HEK293 (cell line): ENCODE measurements around the gene AKT2.
A peak's percentile ranks its signal among the peaks of the same experiment; 100 is the strongest.

ENCODE experiments used
- CTCF ChIA-PET: fragments of 350-600 bp; formaldehyde crosslinking; extraction: SDS; loops from one replicate; lab custom pipeline; 2021; ENCODE audit warnings: antibody characterized with exemption; lab: Yijun Ruan, JAX
- POLR2A ChIA-PET: fragments of 300-600 bp; formaldehyde crosslinking; extraction: SDS; loops from one replicate; lab custom pipeline; 2020; ENCODE audit warnings: antibody characterized with exemption, inconsistent platforms; lab: Yijun Ruan, JAX
- H3K27ac ChIP-seq: fragments of 200-500 bp; sonication (Bioruptor generic); 2 replicates; pipeline ENCODE4 v1.5.1; 2014; ENCODE audit warnings: low read depth, low read length, control low read depth, inconsistent platforms; ENCODE audit errors: extremely low read depth
- H3K36me3 ChIP-seq, 2 experiments: fragments of 200-500 bp in 1 of 2; sonication (Bioruptor generic) in 1 of 2; 1 replicate in 1 of 2; 2 replicates in 1 of 2; pipeline ENCODE4 v1.5.1; 2014 to 2017; ENCODE audit warnings: inconsistent platforms in 2 of 2, low read length in 2 of 2; ENCODE audit not compliant: control insufficient read depth in 2 of 2, insufficient read depth in 1 of 2
- H3K4me1 ChIP-seq: fragments of 200-500 bp; sonication (Bioruptor generic); 2 replicates; pipeline ENCODE4 v1.5.1; 2014; ENCODE audit warnings: mild to moderate bottlenecking, low read length, inconsistent platforms; ENCODE audit not compliant: control insufficient read depth, insufficient read depth
- H3K4me3 ChIP-seq: 2 replicates; pipeline ENCODE4 v1.5.1; 2011; ENCODE audit warnings: low read depth, mild to moderate bottlenecking, control low read depth, low read length, moderate library complexity
- H3K9me3 ChIP-seq: fragments of 200-500 bp; sonication (Bioruptor generic); 2 replicates; pipeline ENCODE4 v1.5.1; 2014; ENCODE audit warnings: low read depth, low read length, inconsistent platforms; ENCODE audit not compliant: control insufficient read depth, insufficient read depth
- FEZF1 ChIP-seq: fragments of 450-650 bp; formaldehyde crosslinking; IDR thresholded peaks from 2 replicates; pipeline ENCODE4 v1.5.1; 2016; ENCODE audit warnings: missing biosample characterization, missing genetic modification characterization
- GFI1B ChIP-seq: fragments of 450-650 bp; formaldehyde crosslinking; IDR thresholded peaks from 2 replicates; pipeline ENCODE4 v1.5.1; 2016; ENCODE audit warnings: missing biosample characterization, missing genetic modification characterization
- GLIS1 ChIP-seq: fragments of 450-650 bp; formaldehyde crosslinking; IDR thresholded peaks from 2 replicates; pipeline ENCODE4 v1.5.1; 2016; ENCODE audit warnings: missing biosample characterization, missing genetic modification characterization
- HOXC10 ChIP-seq: sonication (generic); formaldehyde crosslinking; IDR thresholded peaks from 2 replicates; pipeline ENCODE4 v1.8.1; 2023; ENCODE audit warnings: mild to moderate bottlenecking, missing genetic modification reagents
- MYNN ChIP-seq: fragments of 450-650 bp; formaldehyde crosslinking; IDR thresholded peaks from 2 replicates; pipeline ENCODE4 v1.5.1; 2016; ENCODE audit warnings: missing biosample characterization, missing genetic modification characterization, borderline replicate concordance
- SCRT1 ChIP-seq: fragments of 450-650 bp; formaldehyde crosslinking; IDR thresholded peaks from 2 replicates; pipeline ENCODE4 v1.5.1; 2016; ENCODE audit warnings: missing biosample characterization, missing genetic modification characterization, borderline replicate concordance
- ZBTB20 ChIP-seq: fragments of 450-650 bp; formaldehyde crosslinking; IDR thresholded peaks from 2 replicates; pipeline ENCODE4 v1.5.1; 2016; ENCODE audit warnings: missing biosample characterization, missing genetic modification characterization
- ZNF140 ChIP-seq: fragments of 450-650 bp; formaldehyde crosslinking; IDR thresholded peaks from 2 replicates; pipeline ENCODE4 v1.5.1; 2016; ENCODE audit warnings: missing biosample characterization, missing genetic modification characterization
- ZNF335 ChIP-seq: fragments of 450-650 bp; formaldehyde crosslinking; conservative IDR thresholded peaks from 2 replicates; pipeline ENCODE4 v1.5.1; 2016; ENCODE audit warnings: missing biosample characterization, missing genetic modification characterization
- ZNF341 ChIP-seq: fragments of 450-650 bp; formaldehyde crosslinking; IDR thresholded peaks from 2 replicates; pipeline ENCODE4; 2016; ENCODE audit warnings: low read depth, missing biosample characterization, missing genetic modification characterization
- ZNF473 ChIP-seq: fragments of 450-650 bp; formaldehyde crosslinking; IDR thresholded peaks from 2 replicates; pipeline ENCODE4 v1.5.1; 2017; ENCODE audit warnings: missing biosample characterization, missing genetic modification characterization
- ZNF501 ChIP-seq: fragments of 450-650 bp; formaldehyde crosslinking; IDR thresholded peaks from 2 replicates; pipeline ENCODE4 v1.5.1; 2016; ENCODE audit warnings: missing biosample characterization, missing genetic modification characterization
- ZNF510 ChIP-seq: fragments of 450-650 bp; formaldehyde crosslinking; IDR thresholded peaks from 2 replicates; pipeline ENCODE4 v1.5.1; 2018; ENCODE audit warnings: mild to moderate bottlenecking, missing genetic modification characterization, missing biosample characterization; ENCODE audit not compliant: insufficient replicate concordance
- ZNF514 ChIP-seq: fragments of 450-650 bp; formaldehyde crosslinking; IDR thresholded peaks from 2 replicates; pipeline ENCODE4 v1.5.1; 2016; ENCODE audit warnings: missing biosample characterization, missing genetic modification characterization
- ZNF544 ChIP-seq: fragments of 450-650 bp; formaldehyde crosslinking; IDR thresholded peaks from 2 replicates; pipeline ENCODE4 v1.5.0; 2017; ENCODE audit warnings: missing biosample characterization, missing genetic modification characterization
- ZNF830 ChIP-seq: fragments of 450-650 bp; IDR thresholded peaks from 2 replicates; pipeline ENCODE4 v1.5.0; 2018; ENCODE audit warnings: missing biosample characterization, missing genetic modification characterization, low read depth, mild to moderate bottlenecking, moderate library complexity
- ZSCAN16 ChIP-seq: fragments of 450-650 bp; formaldehyde crosslinking; IDR thresholded peaks from 2 replicates; pipeline ENCODE4 v1.5.1; 2016; ENCODE audit warnings: missing biosample characterization, missing genetic modification characterization
- TF ChIP-seq, protein P1 (sequence below): fragments of 450-650 bp; formaldehyde crosslinking; conservative IDR thresholded peaks from 2 replicates; pipeline ENCODE4 v1.5.1; 2016; ENCODE audit warnings: low read depth, missing biosample characterization, missing genetic modification characterization
- TF ChIP-seq, protein P2 (sequence below): fragments of 450-650 bp; formaldehyde crosslinking; IDR thresholded peaks from 2 replicates; pipeline ENCODE4 v1.5.1; 2017; ENCODE audit warnings: missing biosample characterization, missing genetic modification characterization
- TF ChIP-seq, protein P3 (sequence below): fragments of 450-650 bp; formaldehyde crosslinking; IDR thresholded peaks from 2 replicates; pipeline ENCODE4 v1.5.1; 2016; ENCODE audit warnings: missing biosample characterization, missing genetic modification characterization

The AKT2 gene

DNA sequence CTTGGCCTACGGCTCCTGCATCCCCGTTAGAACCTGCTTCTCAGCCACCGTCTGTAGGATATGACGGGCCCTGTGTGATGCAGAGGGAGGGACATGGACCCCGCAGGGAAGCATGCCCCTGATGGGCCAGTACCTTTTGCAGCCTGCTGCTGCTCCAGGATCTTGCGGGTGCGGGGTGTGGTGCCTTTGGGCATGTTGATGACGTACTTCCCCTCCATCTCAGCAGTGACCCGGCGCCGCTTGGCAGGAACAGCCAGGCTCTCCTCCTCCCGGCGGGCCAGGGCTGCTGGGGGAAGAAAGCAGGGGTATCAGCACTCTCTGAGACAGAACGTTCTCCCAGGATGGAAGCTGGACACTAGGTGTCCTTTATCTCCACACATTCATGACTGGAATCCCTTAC, 41.1 kb upstream of the AKT2 start:
- H3K27ac ChIP-seq = no peak overlapping the region
- no peak for TF ChIP-seq MYNN (tag by site-specific recombination)
- no peak for TF ChIP-seq ZNF341 (tag by site-specific recombination)
- TF ChIP-seq FEZF1 (tag by site-specific recombination) = no peak
- no peak for TF ChIP-seq ZNF510 (tag by site-specific recombination)
- TF ChIP-seq ZBTB20 = no peak
- TF ChIP-seq GFI1B (tag by site-specific recombination) = no peak
- no peak for TF ChIP-seq ZNF473
- TF ChIP-seq, protein P1, sequence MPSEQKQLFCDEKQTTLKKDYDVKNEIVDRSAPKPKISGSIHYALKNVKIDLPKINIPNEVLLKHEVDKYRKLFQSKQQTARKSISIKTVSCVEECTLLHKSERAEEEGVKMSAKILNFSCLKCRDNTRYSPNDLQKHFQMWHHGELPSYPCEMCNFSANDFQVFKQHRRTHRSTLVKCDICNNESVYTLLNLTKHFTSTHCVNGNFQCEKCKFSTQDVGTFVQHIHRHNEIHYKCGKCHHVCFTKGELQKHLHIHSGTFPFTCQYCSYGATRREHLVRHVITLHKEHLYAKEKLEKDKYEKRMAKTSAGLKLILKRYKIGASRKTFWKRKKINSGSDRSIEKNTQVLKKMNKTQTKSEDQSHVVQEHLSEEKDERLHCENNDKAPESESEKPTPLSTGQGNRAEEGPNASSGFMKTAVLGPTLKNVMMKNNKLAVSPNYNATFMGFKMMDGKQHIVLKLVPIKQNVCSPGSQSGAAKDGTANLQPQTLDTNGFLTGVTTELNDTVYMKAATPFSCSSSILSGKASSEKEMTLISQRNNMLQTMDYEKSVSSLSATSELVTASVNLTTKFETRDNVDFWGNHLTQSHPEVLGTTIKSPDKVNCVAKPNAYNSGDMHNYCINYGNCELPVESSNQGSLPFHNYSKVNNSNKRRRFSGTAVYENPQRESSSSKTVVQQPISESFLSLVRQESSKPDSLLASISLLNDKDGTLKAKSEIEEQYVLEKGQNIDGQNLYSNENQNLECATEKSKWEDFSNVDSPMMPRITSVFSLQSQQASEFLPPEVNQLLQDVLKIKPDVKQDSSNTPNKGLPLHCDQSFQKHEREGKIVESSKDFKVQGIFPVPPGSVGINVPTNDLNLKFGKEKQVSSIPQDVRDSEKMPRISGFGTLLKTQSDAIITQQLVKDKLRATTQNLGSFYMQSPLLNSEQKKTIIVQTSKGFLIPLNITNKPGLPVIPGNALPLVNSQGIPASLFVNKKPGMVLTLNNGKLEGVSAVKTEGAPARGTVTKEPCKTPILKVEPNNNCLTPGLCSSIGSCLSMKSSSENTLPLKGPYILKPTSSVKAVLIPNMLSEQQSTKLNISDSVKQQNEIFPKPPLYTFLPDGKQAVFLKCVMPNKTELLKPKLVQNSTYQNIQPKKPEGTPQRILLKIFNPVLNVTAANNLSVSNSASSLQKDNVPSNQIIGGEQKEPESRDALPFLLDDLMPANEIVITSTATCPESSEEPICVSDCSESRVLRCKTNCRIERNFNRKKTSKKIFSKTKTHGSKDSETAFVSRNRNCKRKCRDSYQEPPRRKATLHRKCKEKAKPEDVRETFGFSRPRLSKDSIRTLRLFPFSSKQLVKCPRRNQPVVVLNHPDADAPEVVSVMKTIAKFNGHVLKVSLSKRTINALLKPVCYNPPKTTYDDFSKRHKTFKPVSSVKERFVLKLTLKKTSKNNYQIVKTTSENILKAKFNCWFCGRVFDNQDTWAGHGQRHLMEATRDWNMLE (tag by site-specific recombination) = no peak
- no peak for TF ChIP-seq SCRT1 (tag by site-specific recombination)
- TF ChIP-seq ZNF544 (tag by site-specific recombination) = no peak
- no peak for TF ChIP-seq ZNF140 (tag by site-specific recombination)
- no peak for TF ChIP-seq HOXC10
- no peak for TF ChIP-seq ZNF514 (tag by site-specific recombination)
- TF ChIP-seq, protein P2, sequence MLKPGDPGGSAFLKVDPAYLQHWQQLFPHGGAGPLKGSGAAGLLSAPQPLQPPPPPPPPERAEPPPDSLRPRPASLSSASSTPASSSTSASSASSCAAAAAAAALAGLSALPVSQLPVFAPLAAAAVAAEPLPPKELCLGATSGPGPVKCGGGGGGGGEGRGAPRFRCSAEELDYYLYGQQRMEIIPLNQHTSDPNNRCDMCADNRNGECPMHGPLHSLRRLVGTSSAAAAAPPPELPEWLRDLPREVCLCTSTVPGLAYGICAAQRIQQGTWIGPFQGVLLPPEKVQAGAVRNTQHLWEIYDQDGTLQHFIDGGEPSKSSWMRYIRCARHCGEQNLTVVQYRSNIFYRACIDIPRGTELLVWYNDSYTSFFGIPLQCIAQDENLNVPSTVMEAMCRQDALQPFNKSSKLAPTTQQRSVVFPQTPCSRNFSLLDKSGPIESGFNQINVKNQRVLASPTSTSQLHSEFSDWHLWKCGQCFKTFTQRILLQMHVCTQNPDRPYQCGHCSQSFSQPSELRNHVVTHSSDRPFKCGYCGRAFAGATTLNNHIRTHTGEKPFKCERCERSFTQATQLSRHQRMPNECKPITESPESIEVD (tag by site-specific recombination) = no peak
- TF ChIP-seq ZSCAN16 = no peak
- TF ChIP-seq ZNF830 (tag by site-specific recombination) = no peak
- TF ChIP-seq ZNF501 = no peak
- TF ChIP-seq, all 188 proteins: peak for 0
- no peaks in the 10 kb centered on the region; the same call in 1 of the 2 replicates for H3K4me1 ChIP-seq
- no peaks in the 10 kb centered on the region for H3K9me3 ChIP-seq
- CTCF ChIA-PET = interaction anchor here (2.3 kb wide), 1 partner anchor 21 kb away, joined by 6 read pairs; no protein-coding TSS in a partner anchor
- POLR2A ChIA-PET = interaction anchor here (0.5 to 1.2 kb wide), 4 partner anchors 21 to 282 kb away, joined by 3 to 9 read pairs (median 6); partner anchors contain the start of genes C19orf47 and PLD3
- peaks cover 92 to 99% of the 10 kb centered on the region in 2 experiments for H3K36me3 ChIP-seq
- H3K4me3 ChIP-seq = no peak overlapping the region

DNA sequence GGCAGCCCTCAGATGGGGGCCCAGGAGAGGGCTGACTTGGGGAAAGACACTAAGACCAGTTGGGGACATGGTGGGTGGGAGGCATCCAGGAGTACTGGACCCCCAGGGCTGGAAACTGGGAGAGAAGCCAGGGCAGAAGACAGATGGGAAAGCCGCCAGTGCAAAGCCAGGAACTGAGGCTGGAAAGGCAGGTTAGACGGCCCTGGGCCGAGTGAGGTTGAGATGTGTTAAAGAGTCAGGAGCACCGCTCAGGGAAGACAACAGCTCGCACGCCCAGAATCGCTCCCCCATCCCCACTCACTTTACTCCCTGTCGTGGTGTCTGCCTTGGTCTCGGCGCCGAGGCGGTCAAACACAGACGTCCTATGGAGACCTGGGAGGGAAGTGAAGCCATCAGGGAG, 38.6 kb upstream of the AKT2 start:
- Histone ChIP-seq H3K4me1 (no peaks in the 10 kb centered on the region; the same call in 1 of the 2 replicates), H3K36me3 (peaks cover 88 to 99% of the 10 kb centered on the region in 2 experiments), H3K9me3 (no peaks in the 10 kb centered on the region), H3K4me3 (no peak overlapping the region), H3K27ac (no peak overlapping the region)
- ChIA-PET POLR2A (no interaction called here), CTCF (interaction anchor here (0.7 to 1.0 kb wide), 2 partner anchors 18 to 279 kb away, joined by 3 to 8 read pairs; no protein-coding TSS in a partner anchor)
- TF ChIP-seq, protein P3, sequence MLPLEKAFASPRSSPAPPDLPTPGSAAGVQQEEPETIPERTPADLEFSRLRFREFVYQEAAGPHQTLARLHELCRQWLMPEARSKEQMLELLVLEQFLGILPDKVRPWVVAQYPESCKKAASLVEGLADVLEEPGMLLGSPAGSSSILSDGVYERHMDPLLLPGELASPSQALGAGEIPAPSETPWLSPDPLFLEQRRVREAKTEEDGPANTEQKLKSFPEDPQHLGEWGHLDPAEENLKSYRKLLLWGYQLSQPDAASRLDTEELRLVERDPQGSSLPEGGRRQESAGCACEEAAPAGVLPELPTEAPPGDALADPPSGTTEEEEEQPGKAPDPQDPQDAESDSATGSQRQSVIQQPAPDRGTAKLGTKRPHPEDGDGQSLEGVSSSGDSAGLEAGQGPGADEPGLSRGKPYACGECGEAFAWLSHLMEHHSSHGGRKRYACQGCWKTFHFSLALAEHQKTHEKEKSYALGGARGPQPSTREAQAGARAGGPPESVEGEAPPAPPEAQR = no peak
- TF ChIP-seq GLIS1 (tag by site-specific recombination) (peak; percentile 68), ZNF335 (tag by site-specific recombination) (no peak)
